HT-29 (cell line): ENCODE measurements around the gene CPS1. TPM values are rescaled to one million over a fixed set of nuclear protein-coding genes. Genes with fewer than 3 reads are reported as not detected.

Experiments used
- DNase-seq: peaks from one replicate; pipeline ENCODE4 v3.0.0-alpha.2; 2015; ENCODE audit warnings: low spot score
- total RNA-seq: library from RNA; depleted of rRNA; stranded (reverse); fragments of >200 nt; shearing (Covaris generic); gene quantifications from 2 replicates; pipeline ENCODE4 v1.2.3, GENCODE V29; 2014; rRNA removed

Gene CPS1
- total RNA-seq, 1 experiment from 2014 or later, result not detected

- no peak for DNase-seq
Observed at GRCh38 chr2:210681491-210681890, 125.1 kb downstream of the CPS1 start.

DNA sequence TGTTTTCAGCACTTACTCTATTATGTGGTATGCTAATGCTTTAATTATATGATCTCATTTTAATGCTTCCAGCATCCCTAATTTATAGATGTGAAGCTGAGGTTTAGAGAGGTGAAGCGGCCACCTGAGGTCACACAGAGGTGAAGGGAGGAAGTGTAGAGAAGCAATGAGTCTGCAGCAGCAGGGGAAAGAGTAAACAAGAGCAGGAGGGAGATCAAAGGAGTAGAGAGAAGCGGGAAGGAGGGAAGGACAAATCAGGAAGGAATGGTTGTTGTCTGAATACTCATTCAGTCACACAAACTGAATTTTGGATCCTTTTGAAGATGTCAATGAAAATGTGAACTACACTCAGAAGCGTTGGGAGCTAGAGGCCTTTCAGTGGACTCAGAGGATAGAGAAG, 130.0 kb downstream of the CPS1 start:
- no peak for DNase-seq

- DNase-seq, result no peak
Observed at GRCh38 chr2:210687786-210688470, 131.5 kb downstream of the CPS1 start.

- DNase-seq, result no peak
Observed at GRCh38 chr2:210707900-210708299, 151.5 kb downstream of the CPS1 start.

- DNase-seq, result no peak
Observed at GRCh38 chr2:210713122-210713521, 156.7 kb downstream of the CPS1 start.

GRCh38 chr2:210715560-210716082, 159.2 kb downstream of the CPS1 start:
- DNase-seq, result no peak

DNA sequence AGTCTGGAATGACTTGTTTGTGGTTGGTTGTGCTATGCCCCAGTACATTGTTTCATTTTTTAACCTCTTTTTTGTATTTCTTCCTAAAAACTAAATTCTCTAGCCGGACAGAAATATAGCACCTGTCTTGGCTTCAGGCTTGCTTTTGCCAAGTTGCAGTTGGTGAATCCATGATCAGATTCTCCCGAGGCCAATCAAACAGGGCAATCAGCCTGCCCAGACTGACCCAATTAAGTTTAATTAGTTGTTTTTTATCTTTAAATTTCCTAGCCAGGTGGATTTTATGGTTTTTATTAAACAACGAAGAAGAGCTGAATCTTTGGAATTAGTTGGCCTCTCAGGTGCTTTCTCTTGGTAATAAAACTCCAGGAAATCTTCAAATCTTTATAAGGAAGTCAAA, 162.1 kb downstream of the CPS1 start:
- DNase-seq, result no peak

- no peak for DNase-seq
Observed at GRCh38 chr2:210722092-210722491, 165.7 kb downstream of the CPS1 start.

DNA sequence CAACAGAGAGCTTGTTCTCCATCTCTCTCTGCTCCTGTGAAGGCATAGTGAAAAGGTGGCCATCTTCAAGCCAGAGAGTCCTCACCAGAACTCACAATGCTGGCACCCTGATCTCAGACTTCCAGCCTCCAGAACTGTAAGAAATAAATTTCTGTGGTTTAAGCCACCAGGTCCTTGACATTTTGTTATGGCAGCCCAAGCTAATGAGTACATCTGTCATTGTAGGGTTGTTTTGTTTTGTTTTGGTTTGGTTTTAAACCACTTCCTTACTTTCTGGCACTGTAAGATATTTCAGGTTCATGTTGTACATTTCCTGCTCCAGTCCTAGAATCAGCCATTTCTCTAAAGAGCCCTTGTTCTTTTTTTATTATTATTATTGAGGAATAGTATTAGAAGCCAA, 171.2 kb downstream of the CPS1 start:
- no peak for DNase-seq

Other genes with a start within 250 kb of the CPS1 start
- gene MYL1, start 241.4 kb upstream of the CPS1 start, total RNA-seq, result not detected in 2 replicates
- gene LANCL1, start 79.8 kb upstream of the CPS1 start, total RNA-seq, result 5.3 and 5.4 TPM in 2 replicates